GM10266 (cell line): ENCODE results near the gene UQCC2.

Experiments
- DNase-seq: peaks from one replicate; pipeline ENCODE4 v3.0.0; 2012; ENCODE audit errors: extremely low spot score
- TF ChIP-seq, protein P1 (sequence below): IDR thresholded peaks from 2 replicates; pipeline ENCODE4 v1.5.1; 2012; ENCODE audit warnings: mild to moderate bottlenecking, low read depth; ENCODE audit not compliant: control insufficient read depth, insufficient read depth; ENCODE audit errors: missing control alignments

UQCC2 gene

DNA sequence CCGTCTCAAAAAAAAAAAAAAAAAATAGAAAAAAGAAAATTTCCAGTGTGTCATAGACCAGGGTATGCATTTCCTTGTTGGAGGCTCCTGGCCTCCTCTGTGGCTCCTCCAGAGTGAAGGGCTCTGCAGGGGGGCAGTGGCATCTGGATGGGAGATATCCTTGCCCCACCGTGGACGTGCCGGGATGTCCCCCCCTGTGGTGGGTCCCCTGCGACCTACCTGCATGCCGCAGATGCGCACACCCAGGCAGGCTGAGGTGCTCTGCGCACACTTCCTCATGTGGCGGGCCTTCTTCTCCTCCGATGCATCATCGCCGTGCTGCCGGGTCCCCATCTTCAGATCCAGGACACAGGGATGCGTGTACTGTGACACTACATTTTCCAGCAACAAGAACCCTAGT lies 13.7 kb upstream of the UQCC2 start:
- DNase-seq, result no peak
- TF ChIP-seq, protein P1, sequence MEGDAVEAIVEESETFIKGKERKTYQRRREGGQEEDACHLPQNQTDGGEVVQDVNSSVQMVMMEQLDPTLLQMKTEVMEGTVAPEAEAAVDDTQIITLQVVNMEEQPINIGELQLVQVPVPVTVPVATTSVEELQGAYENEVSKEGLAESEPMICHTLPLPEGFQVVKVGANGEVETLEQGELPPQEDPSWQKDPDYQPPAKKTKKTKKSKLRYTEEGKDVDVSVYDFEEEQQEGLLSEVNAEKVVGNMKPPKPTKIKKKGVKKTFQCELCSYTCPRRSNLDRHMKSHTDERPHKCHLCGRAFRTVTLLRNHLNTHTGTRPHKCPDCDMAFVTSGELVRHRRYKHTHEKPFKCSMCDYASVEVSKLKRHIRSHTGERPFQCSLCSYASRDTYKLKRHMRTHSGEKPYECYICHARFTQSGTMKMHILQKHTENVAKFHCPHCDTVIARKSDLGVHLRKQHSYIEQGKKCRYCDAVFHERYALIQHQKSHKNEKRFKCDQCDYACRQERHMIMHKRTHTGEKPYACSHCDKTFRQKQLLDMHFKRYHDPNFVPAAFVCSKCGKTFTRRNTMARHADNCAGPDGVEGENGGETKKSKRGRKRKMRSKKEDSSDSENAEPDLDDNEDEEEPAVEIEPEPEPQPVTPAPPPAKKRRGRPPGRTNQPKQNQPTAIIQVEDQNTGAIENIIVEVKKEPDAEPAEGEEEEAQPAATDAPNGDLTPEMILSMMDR, result no peak

DNA sequence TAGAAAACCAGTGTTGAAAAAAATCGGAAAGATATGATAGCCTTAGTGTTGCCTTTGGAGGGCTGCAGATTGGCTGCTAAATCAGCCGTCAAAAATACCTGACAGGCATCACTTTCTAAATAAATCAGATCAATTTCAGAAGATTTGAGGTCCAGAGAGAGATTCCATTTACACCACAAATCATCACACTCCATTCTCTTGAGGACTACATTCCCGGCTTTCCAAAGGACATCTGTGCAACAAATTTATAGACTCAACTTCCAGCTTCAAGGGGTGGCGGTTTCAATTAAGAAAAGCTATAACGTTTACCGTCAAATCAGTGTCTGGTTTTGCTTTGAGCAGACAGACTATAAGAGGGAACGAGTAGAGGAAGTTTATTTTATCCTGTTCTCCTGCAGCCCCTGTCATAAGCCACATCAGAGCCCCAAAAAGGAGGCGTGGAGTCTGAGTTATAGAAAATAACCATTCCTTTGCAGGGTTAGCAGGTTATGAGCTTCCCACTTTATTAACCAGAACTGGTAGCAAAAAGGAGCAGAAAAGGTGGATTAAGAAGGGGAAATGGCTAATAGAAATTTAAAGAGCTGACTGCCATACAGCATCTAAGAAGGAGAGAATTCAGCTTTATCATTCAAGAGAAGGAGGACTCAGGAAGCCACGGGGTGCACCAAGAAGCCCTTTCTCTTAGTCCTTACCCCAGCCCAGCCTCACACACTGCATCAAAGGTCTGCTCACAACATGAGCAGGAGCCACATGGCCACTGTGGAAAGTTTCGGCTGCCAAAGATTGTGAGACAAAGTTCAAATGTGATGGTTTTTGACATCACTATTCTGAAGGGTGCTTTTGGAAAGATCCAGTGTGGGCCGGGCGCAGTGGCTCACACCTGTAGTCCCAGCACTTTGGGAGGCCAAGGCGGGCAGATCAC lies 12.9 kb upstream of the UQCC2 start:
- TF ChIP-seq, protein P1, result no peak
- no peak for DNase-seq

DNA sequence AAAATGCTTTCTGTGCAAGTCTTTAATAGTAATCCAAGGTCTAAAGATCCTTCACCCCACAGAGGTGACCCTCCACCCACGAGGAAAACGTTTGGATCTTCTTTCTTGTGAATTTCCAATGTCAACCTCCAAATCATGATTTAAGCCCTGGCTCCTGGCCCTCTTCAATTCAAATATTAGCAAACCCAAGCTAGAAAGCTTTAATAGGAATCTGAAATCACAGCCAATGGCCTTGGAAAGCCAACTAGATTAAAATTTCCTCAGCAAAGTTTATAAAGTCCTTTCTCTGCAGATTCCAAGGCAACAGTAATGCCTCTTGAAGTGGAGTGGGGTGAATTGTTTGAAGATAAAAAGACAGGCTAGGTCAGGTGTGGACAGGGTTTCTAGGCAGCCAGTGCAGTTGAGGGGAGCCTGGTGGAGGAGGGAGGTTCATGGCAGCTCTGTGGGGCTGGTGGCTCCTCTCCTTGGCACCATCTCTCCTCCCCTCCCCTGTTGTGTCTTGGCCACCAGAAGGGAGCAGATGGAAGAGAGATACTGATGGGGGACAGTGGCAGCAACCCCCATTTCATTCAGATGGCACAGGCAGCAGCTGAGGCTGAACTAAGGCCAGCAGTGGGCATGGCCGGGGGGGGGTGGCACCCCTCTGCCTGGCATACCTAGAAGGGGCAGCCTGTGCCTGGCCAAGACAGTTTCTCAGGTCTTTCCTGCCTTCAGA lies 12.0 kb upstream of the UQCC2 start:
- TF ChIP-seq, protein P1, result no peak
- DNase-seq, result no peak

DNA sequence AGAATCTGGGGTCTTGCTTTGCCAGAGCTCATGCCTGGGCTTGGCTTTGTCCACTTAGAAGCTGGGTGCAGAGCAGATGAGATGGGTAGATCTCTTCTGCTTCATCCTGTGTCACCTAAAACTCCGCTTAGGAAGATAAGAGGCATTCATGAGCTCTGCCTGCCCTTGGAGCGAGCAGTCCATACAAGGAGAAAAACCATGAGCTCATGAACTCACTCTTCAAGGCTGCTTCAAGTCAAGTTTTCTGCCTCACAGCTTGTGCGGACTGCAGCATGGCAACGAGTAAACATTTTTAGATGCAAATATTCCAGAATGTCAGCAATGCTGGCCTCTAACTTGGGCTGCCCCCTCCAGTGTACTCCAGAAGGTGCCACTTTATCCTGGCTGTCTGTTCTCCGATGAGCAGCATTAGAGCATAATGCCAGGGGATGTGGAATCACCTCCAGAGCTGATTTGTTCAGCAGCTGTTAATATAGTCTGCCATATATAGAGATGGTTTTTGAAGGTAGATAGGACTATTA lies 10.7 kb upstream of the UQCC2 start:
- TF ChIP-seq, protein P1, result no peak
- no peak for DNase-seq

DNA sequence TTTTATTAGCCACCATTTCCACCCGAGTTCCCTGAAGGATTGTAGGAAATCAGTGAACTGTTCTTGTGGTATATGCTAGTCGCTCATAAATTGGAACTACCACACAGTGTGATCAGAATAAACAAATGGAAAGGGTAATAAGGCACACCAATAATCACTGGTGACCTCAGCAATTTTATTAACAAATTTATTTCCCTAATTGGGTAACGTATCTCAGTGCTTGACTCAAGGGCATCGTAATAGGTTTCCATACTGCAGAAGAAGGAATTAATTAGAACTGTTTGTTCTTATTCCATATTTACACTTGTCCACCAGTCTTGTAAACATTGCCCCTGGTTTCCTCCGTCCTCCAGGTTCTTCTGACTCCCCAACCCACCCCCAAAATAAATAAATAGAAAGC lies 10.0 kb upstream of the UQCC2 start:
- DNase-seq, result no peak
- TF ChIP-seq, protein P1, result no peak

DNA sequence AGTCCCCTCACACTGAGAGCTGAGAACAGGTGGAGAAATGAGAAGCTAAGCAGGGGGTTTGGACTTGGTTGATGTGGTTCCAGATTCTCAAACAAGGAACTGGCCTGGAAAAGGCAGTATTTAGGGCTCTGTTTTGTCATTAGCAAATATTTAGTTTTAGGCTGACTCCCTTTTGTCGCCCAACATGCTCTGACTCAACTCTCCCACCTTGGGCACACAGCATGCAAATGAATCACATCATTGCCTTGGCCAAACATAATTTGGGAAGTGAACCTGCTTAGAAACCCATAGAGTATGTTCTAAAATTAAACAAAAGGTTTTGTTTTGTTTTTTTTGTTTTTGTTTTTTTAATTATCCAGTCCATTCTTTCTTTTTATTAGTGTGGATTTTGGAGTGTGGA lies 9.5 kb upstream of the UQCC2 start:
- DNase-seq, result no peak
- TF ChIP-seq, protein P1, result no peak
